HEK293 (cell line): ENCODE results near the gene SUFU.

ENCODE experiments used
- BCL11B ChIP-seq: fragments of 450-650 bp; formaldehyde crosslinking; IDR thresholded peaks from 2 replicates; pipeline ENCODE4 v1.5.1; 2016; ENCODE audit warnings: low read depth, missing biosample characterization, missing genetic modification characterization
- GLIS1 ChIP-seq: fragments of 450-650 bp; formaldehyde crosslinking; IDR thresholded peaks from 2 replicates; pipeline ENCODE4 v1.5.1; 2016; ENCODE audit warnings: missing biosample characterization, missing genetic modification characterization
- KLF1 ChIP-seq: fragments of 450-650 bp; formaldehyde crosslinking; IDR thresholded peaks from 2 replicates; pipeline ENCODE4 v1.5.1; 2016; ENCODE audit warnings: missing biosample characterization, missing genetic modification characterization
- MYNN ChIP-seq: fragments of 450-650 bp; formaldehyde crosslinking; IDR thresholded peaks from 2 replicates; pipeline ENCODE4 v1.5.1; 2016; ENCODE audit warnings: missing biosample characterization, missing genetic modification characterization, borderline replicate concordance
- OSR2 ChIP-seq: fragments of 450-650 bp; formaldehyde crosslinking; IDR thresholded peaks from 2 replicates; pipeline ENCODE4 v1.5.1; 2016; ENCODE audit warnings: missing biosample characterization, missing genetic modification characterization
- PRDM10 ChIP-seq: fragments of 450-650 bp; formaldehyde crosslinking; IDR thresholded peaks from 2 replicates; pipeline ENCODE4 v1.5.1; 2016; ENCODE audit warnings: missing biosample characterization, missing genetic modification characterization
- ZBTB1 ChIP-seq: fragments of 450-650 bp; formaldehyde crosslinking; IDR thresholded peaks from 2 replicates; pipeline ENCODE4 v1.5.1; 2016; ENCODE audit warnings: missing biosample characterization, missing genetic modification characterization
- ZFP3 ChIP-seq: fragments of 450-650 bp; formaldehyde crosslinking; IDR thresholded peaks from 2 replicates; pipeline ENCODE4 v1.5.1; 2016; ENCODE audit warnings: low read depth, missing biosample characterization, missing genetic modification characterization
- ZFP37 ChIP-seq: fragments of 450-650 bp; formaldehyde crosslinking; IDR thresholded peaks from 2 replicates; pipeline ENCODE4 v1.5.1; 2016; ENCODE audit warnings: missing biosample characterization, missing genetic modification characterization
- ZNF114 ChIP-seq: fragments of 450-650 bp; formaldehyde crosslinking; IDR thresholded peaks from 2 replicates; pipeline ENCODE4 v1.5.0; 2017; ENCODE audit warnings: missing biosample characterization, missing genetic modification characterization
- ZNF121 ChIP-seq: fragments of 450-650 bp; formaldehyde crosslinking; IDR thresholded peaks from 2 replicates; pipeline ENCODE4 v1.5.1; 2016; ENCODE audit warnings: missing biosample characterization, missing genetic modification characterization
- ZNF140 ChIP-seq: fragments of 450-650 bp; formaldehyde crosslinking; IDR thresholded peaks from 2 replicates; pipeline ENCODE4 v1.5.1; 2016; ENCODE audit warnings: missing biosample characterization, missing genetic modification characterization
- ZNF169 ChIP-seq: fragments of 450-650 bp; formaldehyde crosslinking; IDR thresholded peaks from 2 replicates; pipeline ENCODE4 v1.5.1; 2016; ENCODE audit warnings: missing biosample characterization, missing genetic modification characterization
- ZNF221 ChIP-seq: fragments of 450-650 bp; formaldehyde crosslinking; IDR thresholded peaks from 2 replicates; pipeline ENCODE4 v1.5.1; 2017; ENCODE audit warnings: missing biosample characterization, missing genetic modification characterization, borderline replicate concordance
- ZNF266 ChIP-seq: fragments of 450-650 bp; formaldehyde crosslinking; IDR thresholded peaks from 2 replicates; pipeline ENCODE4 v1.5.1; 2016; ENCODE audit warnings: missing biosample characterization, missing genetic modification characterization, low read depth
- ZNF302 ChIP-seq: fragments of 450-650 bp; formaldehyde crosslinking; IDR thresholded peaks from 2 replicates; pipeline ENCODE4 v1.5.1; 2016; ENCODE audit warnings: missing biosample characterization, missing genetic modification characterization, low read depth
- ZNF311 ChIP-seq: fragments of 450-650 bp; formaldehyde crosslinking; IDR thresholded peaks from 2 replicates; pipeline ENCODE4 v1.5.1; 2017; ENCODE audit warnings: missing biosample characterization, missing genetic modification characterization, borderline replicate concordance
- ZNF335 ChIP-seq: fragments of 450-650 bp; formaldehyde crosslinking; conservative IDR thresholded peaks from 2 replicates; pipeline ENCODE4 v1.5.1; 2016; ENCODE audit warnings: missing biosample characterization, missing genetic modification characterization
- ZNF366 ChIP-seq: fragments of 450-650 bp; formaldehyde crosslinking; conservative IDR thresholded peaks from 2 replicates; pipeline ENCODE4 v1.5.1; 2016; ENCODE audit warnings: missing biosample characterization, missing genetic modification characterization
- ZNF510 ChIP-seq: fragments of 450-650 bp; formaldehyde crosslinking; IDR thresholded peaks from 2 replicates; pipeline ENCODE4 v1.5.1; 2018; ENCODE audit warnings: mild to moderate bottlenecking, missing genetic modification characterization, missing biosample characterization; ENCODE audit not compliant: insufficient replicate concordance
- ZNF514 ChIP-seq: fragments of 450-650 bp; formaldehyde crosslinking; IDR thresholded peaks from 2 replicates; pipeline ENCODE4 v1.5.1; 2016; ENCODE audit warnings: missing biosample characterization, missing genetic modification characterization
- ZNF585B ChIP-seq: fragments of 450-650 bp; formaldehyde crosslinking; IDR thresholded peaks from 2 replicates; pipeline ENCODE4 v1.5.1; 2016; ENCODE audit warnings: missing biosample characterization, missing genetic modification characterization
- ZNF621 ChIP-seq: fragments of 450-650 bp; formaldehyde crosslinking; IDR thresholded peaks from 2 replicates; pipeline ENCODE4 v1.5.1; 2017; ENCODE audit warnings: missing biosample characterization, missing genetic modification characterization
- ZNF654 ChIP-seq: fragments of 450-650 bp; formaldehyde crosslinking; IDR thresholded peaks from 2 replicates; pipeline ENCODE4 v1.5.1; 2016; ENCODE audit warnings: low read depth, missing biosample characterization, missing genetic modification characterization
- ZNF670 ChIP-seq: fragments of 450-650 bp; formaldehyde crosslinking; IDR thresholded peaks from 2 replicates; pipeline ENCODE4 v1.5.1; 2016; ENCODE audit warnings: missing biosample characterization, missing genetic modification characterization, low read depth
- ZNF791 ChIP-seq: fragments of 450-650 bp; formaldehyde crosslinking; IDR thresholded peaks from 2 replicates; pipeline ENCODE4 v1.5.1; 2016; ENCODE audit warnings: missing biosample characterization, missing genetic modification characterization
- ZNF837 ChIP-seq: fragments of 450-650 bp; formaldehyde crosslinking; IDR thresholded peaks from 2 replicates; pipeline ENCODE4 v1.5.1; 2016; ENCODE audit warnings: missing biosample characterization, missing genetic modification characterization
- ZSCAN30 ChIP-seq: fragments of 450-650 bp; IDR thresholded peaks from 2 replicates; pipeline ENCODE4 v1.5.1; 2018; ENCODE audit warnings: missing biosample characterization, mild to moderate bottlenecking, missing genetic modification characterization, moderate library complexity
- TF ChIP-seq, protein P1 (sequence below): fragments of 450-650 bp; formaldehyde crosslinking; IDR thresholded peaks from 2 replicates; pipeline ENCODE4 v1.5.1; 2016; ENCODE audit warnings: missing biosample characterization, missing genetic modification characterization, borderline replicate concordance
- TF ChIP-seq, protein P2 (sequence below): fragments of 450-650 bp; IDR thresholded peaks from 2 replicates; pipeline ENCODE4 v1.5.1; 2018; ENCODE audit warnings: missing biosample characterization, mild to moderate bottlenecking, missing genetic modification characterization

SUFU gene

DNA sequence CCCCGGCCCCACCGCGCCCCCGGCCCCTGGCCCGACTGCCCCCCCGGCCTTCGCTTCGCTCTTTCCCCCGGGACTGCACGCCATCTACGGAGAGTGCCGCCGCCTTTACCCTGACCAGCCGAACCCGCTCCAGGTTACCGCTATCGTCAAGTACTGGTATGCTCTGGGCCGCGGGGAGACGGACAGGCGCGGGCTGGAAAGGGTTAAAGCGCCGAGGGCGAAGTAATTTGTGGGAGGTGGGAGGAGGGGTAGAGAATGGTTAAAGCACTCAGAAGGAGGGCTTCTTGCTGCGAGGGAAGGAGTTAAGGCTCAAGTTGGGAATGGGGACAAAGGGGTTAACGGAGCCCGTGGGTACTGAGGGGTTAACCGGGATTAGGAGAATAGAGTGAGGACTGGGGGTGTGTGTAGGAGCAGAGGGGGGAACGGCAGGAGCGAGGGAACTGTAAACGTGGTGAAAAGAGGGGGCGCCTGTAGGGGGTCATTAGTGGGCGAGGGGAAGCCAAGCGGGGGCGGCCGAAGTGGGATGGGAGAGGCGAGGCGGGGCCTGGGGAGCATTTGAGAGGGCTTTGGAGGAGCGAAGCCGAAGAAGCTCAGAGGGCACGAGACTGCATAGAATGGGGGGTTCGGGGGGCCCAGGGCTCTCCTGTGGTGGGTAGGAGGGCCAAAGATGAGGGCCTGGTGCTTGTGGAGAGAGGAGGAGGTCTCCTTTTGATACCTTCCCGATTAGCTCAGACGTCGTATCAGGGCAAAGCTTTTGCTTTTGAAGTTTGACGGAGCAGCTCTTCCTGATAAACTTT, 605 bp downstream of the SUFU start (continued):
- TF ChIP-seq ZNF366: peak; percentile 58; the same call in 1 of the 2 replicates
- no peak for TF ChIP-seq ZNF311
- no peak for TF ChIP-seq ZNF302 (tag by site-specific recombination)
- no peak for TF ChIP-seq ZNF221 (tag by site-specific recombination)
- TF ChIP-seq ZNF585B: no peak
- TF ChIP-seq ZSCAN30 (tag by site-specific recombination): 0 out of 2 replicates have a peak, but pooled peaks have one; percentile 10
- no peak for TF ChIP-seq ZNF266 (tag by site-specific recombination)
- TF ChIP-seq ZNF114 (tag by site-specific recombination): no peak
- TF ChIP-seq, protein P1, sequence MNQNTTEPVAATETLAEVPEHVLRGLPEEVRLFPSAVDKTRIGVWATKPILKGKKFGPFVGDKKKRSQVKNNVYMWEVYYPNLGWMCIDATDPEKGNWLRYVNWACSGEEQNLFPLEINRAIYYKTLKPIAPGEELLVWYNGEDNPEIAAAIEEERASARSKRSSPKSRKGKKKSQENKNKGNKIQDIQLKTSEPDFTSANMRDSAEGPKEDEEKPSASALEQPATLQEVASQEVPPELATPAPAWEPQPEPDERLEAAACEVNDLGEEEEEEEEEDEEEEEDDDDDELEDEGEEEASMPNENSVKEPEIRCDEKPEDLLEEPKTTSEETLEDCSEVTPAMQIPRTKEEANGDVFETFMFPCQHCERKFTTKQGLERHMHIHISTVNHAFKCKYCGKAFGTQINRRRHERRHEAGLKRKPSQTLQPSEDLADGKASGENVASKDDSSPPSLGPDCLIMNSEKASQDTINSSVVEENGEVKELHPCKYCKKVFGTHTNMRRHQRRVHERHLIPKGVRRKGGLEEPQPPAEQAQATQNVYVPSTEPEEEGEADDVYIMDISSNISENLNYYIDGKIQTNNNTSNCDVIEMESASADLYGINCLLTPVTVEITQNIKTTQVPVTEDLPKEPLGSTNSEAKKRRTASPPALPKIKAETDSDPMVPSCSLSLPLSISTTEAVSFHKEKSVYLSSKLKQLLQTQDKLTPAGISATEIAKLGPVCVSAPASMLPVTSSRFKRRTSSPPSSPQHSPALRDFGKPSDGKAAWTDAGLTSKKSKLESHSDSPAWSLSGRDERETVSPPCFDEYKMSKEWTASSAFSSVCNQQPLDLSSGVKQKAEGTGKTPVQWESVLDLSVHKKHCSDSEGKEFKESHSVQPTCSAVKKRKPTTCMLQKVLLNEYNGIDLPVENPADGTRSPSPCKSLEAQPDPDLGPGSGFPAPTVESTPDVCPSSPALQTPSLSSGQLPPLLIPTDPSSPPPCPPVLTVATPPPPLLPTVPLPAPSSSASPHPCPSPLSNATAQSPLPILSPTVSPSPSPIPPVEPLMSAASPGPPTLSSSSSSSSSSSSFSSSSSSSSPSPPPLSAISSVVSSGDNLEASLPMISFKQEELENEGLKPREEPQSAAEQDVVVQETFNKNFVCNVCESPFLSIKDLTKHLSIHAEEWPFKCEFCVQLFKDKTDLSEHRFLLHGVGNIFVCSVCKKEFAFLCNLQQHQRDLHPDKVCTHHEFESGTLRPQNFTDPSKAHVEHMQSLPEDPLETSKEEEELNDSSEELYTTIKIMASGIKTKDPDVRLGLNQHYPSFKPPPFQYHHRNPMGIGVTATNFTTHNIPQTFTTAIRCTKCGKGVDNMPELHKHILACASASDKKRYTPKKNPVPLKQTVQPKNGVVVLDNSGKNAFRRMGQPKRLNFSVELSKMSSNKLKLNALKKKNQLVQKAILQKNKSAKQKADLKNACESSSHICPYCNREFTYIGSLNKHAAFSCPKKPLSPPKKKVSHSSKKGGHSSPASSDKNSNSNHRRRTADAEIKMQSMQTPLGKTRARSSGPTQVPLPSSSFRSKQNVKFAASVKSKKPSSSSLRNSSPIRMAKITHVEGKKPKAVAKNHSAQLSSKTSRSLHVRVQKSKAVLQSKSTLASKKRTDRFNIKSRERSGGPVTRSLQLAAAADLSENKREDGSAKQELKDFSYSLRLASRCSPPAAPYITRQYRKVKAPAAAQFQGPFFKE: no peak
- TF ChIP-seq ZNF169 (tag by site-specific recombination): no peak
- peak; percentile 58; the same call in 1 of the 2 replicates for TF ChIP-seq ZBTB1
- peak; percentile 72; the same call in 1 of the 2 replicates for TF ChIP-seq ZFP37
- TF ChIP-seq, protein P2, sequence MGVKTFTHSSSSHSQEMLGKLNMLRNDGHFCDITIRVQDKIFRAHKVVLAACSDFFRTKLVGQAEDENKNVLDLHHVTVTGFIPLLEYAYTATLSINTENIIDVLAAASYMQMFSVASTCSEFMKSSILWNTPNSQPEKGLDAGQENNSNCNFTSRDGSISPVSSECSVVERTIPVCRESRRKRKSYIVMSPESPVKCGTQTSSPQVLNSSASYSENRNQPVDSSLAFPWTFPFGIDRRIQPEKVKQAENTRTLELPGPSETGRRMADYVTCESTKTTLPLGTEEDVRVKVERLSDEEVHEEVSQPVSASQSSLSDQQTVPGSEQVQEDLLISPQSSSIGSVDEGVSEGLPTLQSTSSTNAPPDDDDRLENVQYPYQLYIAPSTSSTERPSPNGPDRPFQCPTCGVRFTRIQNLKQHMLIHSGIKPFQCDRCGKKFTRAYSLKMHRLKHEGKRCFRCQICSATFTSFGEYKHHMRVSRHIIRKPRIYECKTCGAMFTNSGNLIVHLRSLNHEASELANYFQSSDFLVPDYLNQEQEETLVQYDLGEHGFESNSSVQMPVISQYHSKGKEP: no peak
- no peak for TF ChIP-seq ZNF670 (tag by site-specific recombination)
- peak; percentile 86 for TF ChIP-seq PRDM10
- TF ChIP-seq ZNF791: no peak
- no peak for TF ChIP-seq MYNN (tag by site-specific recombination)
- no peak for TF ChIP-seq ZNF121 (tag by site-specific recombination)
- no peak for TF ChIP-seq ZNF514
- no peak for TF ChIP-seq ZNF140
- TF ChIP-seq ZNF654: 0 out of 2 replicates have a peak, but pooled peaks have one; percentile 2
- TF ChIP-seq ZFP3: no peak
- no peak for TF ChIP-seq ZNF510 (tag by site-specific recombination)
- TF ChIP-seq GLIS1 (tag by site-specific recombination): peak; percentile 81
- TF ChIP-seq ZNF621: no peak
- TF ChIP-seq BCL11B: peak; percentile 47; the same call in 1 of the 2 replicates
- TF ChIP-seq KLF1 (tag by site-specific recombination): no peak; the same call in 1 of the 2 replicates
- peak; percentile 93 for TF ChIP-seq ZNF335 (tag by site-specific recombination)
- TF ChIP-seq OSR2 (tag by site-specific recombination): no peak; the same call in 1 of the 2 replicates
- TF ChIP-seq ZNF837: no peak
